GM12892 (cell line): ENCODE results near the gene FGF19.

Source experiments
- DNase-seq: peaks from one replicate; pipeline ENCODE4 v3.0.0; 2011; ENCODE audit not compliant: insufficient read length
- FAIRE-seq: peaks from 2 replicates; lab custom pipeline; 2011; peaks lifted over from hg19 to GRCh38; lab: Jason Lieb, UNC
- POLR2A ChIP-seq: IDR thresholded peaks from 2 replicates; pipeline ENCODE4 v1.6.1; 2011; ENCODE audit warnings: low read depth, low read length, control low read depth
- POLR2AphosphoS5 ChIP-seq: IDR thresholded peaks from 2 replicates; pipeline ENCODE4 v1.6.1; 2011; ENCODE audit warnings: low read depth, low read length, control low read depth
- TAF1 ChIP-seq: IDR thresholded peaks from 2 replicates; pipeline ENCODE4 v1.6.1; 2011; ENCODE audit warnings: low read depth, mild to moderate bottlenecking, control low read depth, low read length, borderline replicate concordance

FGF19 gene

DNA sequence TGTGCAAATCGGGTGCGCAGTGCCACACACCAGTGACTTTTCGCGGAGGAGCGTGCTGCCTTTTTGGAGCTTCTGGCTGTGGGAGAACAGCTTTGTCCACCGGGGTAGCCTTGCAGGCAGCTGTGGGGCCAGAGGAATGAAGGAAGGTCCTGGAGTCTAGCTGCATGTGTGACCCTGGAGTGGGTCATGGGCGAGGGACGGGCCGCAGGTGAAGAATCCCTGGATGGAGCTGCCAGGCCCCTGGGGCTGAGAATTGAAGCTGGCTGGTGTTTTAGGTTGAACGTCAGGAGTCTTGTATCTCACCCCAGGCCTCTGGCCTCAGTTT is 54.3 kb downstream of the FGF19 start:
- TF ChIP-seq POLR2A (no peak), POLR2AphosphoS5 (no peak), TAF1 (no peak)

DNA sequence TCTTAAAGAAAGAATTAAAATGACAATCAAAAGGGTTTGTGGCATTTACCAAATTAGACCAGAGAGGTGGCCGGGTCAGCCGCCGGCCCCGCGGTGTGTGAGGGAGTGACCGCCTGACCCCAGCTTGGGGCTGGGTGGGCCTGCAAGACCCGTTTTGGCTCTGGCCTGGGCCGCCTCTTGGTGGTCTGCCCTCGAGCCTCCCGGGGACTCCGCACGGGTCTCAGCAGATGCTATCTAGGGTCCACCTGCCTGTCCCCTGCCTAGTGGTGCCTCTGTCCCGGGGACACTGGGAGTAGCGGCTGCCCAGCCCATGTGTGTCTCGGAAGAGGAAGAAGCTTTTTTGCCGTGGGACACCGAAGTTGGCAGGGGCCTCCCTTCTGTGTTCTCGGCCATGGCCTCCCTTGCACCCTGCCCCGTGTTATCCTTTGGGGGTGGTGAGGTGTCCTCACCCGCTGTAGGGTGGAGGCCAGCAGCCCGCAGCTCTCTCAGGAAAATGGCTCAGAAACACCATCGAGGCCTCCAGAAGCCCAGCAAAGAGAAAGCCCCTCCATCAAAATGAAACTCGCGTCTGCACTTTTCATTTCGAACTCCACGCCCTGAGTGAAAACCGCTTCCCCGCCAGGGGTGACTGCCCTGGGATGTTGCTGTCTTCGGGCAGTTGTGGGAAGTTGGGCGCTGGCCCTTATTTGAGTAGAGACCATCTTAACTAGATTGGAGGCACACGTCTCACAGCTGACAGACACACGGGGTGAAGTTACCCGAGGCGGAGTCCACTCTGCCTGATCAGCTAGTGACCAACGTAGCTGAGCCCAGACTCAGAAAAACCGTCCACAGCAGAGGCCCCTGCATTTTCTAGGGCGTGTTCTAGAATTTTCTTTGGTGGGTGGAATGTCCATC is 54.9 kb downstream of the FGF19 start:
- no peak for FAIRE-seq
- DNase-seq, result no peak
- TF ChIP-seq POLR2A (no peak), POLR2AphosphoS5 (no peak), TAF1 (no peak)

More for the DNA sequence above, 54.3 kb downstream of the FGF19 start:
- FAIRE-seq (no peak), DNase-seq (no peak)
